ENCODE results near the gene TNFRSF21.
"Not testable (repeated sequence)": the region's sequence is repeated elsewhere in the genome, so short reads cannot be mapped to it uniquely, and the experiment has no call there.

The TNFRSF21 gene

DNA sequence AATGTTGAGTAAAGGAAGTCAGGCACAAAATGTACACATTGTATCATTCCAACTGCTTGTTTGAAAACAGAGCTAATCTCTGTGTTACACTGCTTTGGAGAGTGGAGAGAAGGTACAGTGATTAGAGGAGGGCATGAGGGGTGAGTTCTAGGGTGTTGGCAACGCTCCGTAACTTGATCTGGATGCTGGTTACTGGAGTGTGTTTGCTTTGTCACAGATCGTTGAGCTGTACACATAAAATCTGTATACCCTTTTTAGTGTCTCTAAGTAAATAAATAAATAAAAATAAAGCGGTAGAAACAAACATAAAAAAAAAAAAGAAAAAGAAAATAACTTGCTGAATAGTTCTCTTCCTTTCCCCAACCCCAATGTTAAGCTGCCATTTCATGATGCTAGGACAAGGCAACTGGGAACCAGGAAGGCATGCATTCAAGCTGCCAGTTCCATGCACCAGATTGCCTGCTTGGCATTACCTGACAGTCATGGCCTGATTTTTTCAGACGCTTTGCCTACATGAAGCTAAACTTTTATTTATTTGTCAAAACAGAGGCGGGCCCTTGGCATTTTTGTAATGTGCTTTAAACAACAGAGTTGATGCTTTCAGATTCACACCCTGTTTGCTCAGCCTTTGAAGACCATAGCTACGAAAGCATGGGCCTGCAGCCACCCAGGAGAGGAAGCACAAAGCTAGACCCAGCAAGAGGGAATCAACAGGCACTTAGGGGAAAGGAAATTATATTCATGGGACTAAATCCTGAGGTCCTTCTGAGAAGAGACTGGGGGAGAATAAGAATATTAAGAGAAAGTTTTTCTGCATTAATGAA lies 21.2 kb downstream of the TNFRSF21 start:
- DNase-seq (ENCODE audit: low spot score): no peak

DNA sequence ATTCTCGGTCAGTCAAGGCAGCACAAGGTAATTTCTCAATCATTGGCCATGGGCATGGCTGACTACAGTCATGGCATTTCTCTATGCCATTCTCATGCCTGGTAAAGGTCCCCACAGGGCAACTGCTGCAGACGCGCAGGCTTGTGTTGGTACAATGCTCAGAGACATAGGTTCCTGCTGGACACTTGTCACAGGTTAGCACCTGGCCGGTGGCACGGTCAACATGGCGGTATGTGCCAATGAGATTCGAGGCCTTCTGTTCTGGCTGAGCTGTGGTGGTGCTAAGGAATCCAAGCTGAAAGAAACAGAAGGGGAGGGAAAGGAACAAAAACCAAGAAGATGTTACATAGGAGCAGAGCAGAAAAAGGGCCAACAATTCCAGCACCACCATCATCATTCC lies 23.4 kb downstream of the TNFRSF21 start:
- no peak for DNase-seq (ENCODE audit: low spot score)

DNA sequence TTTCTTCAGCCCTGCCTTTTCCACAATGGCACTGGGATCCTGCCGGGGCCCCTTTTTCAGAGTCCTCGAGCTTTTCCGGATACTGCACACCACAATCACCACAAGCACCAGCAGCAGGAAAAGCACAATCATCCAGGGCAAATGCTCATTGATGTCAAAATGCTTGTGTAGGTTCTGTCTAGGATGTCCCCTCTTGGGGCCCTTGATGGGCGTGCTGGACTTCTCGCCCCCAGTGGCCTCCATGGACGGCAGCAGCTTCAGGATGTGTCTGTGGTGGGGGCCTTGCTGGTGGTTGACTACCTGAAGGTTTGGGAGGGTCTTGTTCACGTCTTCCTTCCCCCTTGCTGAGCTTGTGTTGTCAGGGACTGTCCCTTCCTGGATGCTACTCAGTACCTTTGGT lies 25.7 kb downstream of the TNFRSF21 start:
- no peak for DNase-seq (ENCODE audit: low spot score)

DNA sequence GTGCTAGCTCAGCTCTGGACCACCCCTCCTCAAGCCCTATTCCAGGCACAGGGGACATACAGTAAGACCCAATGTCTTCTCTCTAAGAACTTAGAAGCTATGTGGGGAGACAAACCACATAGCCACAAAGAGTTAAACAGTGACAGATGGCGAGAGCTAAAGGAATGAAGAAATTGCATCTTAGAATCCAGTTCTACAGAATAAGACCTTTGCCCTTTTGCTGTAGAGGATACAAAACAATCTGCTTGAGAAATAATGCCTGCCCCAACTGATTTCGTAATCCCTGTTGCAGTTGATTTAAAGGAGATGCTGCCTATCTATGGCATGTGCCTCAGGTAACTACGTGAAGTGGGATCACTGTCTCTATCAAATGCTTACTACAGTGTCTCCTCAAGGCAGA lies 31.2 kb downstream of the TNFRSF21 start:
- peak; percentile 23 for DNase-seq (ENCODE audit: low spot score)

DNA sequence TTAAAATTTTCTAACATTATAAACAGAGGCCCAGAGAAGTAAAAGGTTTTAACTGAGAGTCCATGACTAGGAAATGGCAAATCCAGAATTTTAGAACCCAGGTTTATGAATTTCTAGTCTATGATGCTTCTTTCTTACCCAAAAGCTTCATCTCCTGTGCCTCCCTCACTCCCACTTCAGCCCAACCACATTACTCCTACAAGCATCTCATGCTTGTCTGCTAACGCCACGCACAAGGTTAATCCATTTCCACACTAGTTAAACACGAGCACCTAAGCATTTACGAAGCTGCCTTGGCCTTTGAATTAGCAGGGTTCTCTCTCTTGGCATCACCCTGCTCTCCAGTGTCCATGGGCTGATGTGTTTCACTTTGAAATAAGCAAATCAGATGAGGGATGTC lies 32.0 kb downstream of the TNFRSF21 start:
- DNase-seq (ENCODE audit: low spot score): no peak

DNA sequence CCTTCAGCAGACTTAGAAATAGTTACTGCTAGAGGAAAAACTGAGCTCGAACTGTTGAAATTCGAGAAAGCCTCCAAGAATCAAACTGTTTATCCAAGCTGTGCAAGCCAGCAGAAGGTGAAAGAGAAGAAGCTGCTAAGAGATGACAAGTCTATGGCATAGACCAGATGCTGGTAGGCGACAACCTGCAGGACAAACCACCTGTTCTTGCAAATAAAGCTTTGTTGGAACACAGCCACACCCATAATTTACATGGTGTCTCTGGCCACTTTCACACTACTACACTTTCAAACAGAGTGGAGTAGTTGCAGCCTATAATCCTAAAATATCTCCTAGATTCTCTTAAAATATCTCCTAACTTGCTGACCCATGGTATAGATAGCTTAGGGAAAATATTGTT lies 33.3 kb downstream of the TNFRSF21 start:
- no peak for DNase-seq (ENCODE audit: low spot score)

DNA sequence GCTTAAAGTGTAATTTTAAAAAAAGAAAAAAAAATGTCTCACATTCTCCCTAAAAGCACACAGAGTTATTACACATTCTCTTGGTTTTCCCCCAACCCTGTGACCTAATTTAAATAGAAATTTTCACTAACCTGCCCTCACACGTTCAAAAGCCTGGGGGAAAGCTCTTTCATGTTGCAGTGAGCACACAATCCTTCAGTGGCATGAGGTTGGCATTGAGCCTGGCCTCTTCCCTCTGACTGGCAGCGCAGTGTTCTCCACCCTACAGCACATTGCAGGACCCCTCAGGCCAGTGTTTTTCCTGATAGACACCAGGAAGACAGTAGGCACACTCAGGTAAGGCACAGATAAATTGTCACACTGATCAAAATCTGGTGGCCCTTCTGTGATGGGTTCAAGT lies 34.1 kb downstream of the TNFRSF21 start:
- DNase-seq (ENCODE audit: low spot score): no peak

DNA sequence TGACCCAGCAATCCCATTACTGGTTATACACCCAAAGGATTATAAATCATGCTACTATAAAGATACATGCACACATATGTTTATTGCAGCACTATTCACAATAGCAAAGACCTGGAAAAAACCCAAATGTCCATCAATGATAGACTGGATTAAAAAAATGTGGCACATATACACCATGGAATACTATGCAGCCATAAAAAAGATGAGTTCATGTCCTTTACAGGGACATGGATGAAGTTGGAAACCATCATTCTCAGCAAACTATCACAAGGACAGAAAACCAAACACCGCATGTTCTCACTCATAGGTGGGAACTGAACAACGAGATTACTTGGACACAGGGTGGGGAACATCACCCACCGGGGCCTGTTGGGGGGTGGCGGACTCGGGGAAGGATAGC lies 34.6 kb downstream of the TNFRSF21 start:
- DNase-seq (ENCODE audit: low spot score): not testable (repeated sequence)

- DNase-seq (ENCODE audit: low spot score): no peak
These were observed 41.0 kb downstream of the TNFRSF21 start for GRCh38 chr6:47268572-47269187.

DNA sequence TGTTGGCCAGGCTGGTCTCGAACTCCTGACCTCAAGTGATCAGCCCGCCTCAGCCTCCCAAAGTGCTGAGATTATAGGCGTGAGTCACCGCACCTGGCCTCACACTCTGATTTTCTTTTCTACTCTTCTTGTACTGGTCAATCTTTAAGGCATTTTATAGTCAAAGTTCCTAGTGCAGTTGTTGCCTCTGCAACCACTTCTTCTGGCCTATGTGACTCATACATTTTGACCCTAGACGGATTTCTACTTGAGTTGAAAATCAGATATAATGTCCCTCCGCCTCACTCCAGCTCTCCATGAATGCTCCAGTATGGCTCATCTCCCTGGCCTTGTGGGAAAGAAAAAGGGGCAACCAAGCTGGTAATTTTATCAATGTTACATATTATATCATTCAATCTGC lies 42.4 kb downstream of the TNFRSF21 start:
- DNase-seq (ENCODE audit: low spot score): no peak

GRCh38 chr6:47265971-47266370 lies 43.7 kb downstream of the TNFRSF21 start:
- DNase-seq (ENCODE audit: low spot score): no peak

DNA sequence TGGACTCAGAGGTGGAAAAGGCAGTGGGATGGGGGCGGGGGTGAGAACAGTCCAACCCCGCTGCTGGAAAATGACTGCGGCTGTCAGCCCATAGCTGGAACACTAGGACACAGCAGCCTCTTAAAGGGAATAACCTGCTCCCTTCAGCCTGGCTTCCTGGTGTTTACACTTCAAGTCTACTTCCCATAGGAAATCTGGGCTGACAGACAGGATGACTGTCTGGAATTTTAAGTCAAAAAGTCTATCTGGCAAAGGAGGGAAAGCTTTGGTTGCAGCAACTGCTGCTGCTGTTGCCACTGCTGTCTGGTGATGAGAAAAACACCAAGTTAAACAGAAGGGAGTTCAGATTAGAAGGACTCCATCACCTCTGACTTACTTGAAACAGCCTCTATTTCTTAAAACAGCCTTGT lies 44.9 kb downstream of the TNFRSF21 start:
- no peak for DNase-seq (ENCODE audit: low spot score)

DNA sequence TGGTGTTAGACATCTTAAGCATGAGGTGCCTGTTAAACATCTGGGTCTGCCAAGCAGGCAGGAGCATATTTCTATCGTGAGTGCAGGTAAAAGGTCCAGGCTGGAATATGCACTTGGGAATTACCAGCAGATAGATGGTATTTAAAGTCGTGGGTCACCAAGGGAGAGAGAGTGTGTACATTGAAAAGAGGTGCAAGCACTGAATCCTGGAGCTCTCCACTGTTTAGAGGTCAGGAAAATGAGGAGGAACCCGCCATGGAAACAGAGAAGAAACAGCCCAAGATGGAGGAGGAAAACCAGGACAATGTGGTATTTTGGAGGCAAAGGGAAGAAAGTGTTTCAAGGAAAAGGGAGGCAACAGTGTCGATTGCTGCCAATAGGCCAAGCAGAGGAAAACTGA lies 46.4 kb downstream of the TNFRSF21 start:
- no peak for DNase-seq (ENCODE audit: low spot score)

DNA sequence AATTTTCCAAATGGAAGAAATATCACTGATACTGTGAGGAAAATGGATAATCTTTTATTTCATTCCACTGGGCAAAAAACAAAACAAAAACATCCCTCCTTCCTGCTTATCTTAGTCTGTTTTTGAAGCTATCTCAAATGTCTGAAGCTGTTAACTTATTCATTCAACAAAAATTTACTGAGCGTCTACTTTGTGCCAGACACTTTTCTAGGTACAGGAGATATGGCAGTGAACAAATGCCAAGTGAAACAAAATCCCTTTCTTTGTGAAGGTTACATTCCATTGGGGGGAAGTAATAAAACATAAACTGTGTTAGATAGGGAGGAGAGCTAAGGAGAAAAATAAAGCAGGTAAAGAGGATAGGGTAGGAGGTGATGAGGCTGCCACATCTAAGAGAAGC lies 47.5 kb downstream of the TNFRSF21 start:
- DNase-seq (ENCODE audit: low spot score): no peak

- DNase-seq (ENCODE audit: low spot score): no peak
These were observed 48.5 kb downstream of the TNFRSF21 start for GRCh38 chr6:47261191-47261590.

DNA sequence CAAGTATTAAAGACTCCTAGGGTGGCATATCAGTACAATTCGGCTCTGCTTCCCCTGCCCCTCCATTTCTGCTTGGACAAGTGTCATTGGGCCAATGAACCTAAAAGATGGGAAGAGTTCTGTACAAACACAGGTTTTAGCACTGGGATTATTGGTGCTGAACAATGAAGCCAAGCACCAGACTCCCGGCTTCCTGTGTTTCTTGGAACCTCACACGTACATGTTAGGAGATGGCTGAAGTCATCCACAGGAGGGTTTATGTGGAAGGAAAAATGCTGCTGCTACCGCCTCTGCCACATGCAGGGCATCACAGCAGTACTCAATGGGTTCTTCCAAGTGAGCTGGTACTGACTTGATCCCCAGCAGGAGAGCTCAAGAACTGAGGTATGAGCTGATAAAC lies 49.7 kb downstream of the TNFRSF21 start:
- no peak for DNase-seq (ENCODE audit: low spot score)

DNA sequence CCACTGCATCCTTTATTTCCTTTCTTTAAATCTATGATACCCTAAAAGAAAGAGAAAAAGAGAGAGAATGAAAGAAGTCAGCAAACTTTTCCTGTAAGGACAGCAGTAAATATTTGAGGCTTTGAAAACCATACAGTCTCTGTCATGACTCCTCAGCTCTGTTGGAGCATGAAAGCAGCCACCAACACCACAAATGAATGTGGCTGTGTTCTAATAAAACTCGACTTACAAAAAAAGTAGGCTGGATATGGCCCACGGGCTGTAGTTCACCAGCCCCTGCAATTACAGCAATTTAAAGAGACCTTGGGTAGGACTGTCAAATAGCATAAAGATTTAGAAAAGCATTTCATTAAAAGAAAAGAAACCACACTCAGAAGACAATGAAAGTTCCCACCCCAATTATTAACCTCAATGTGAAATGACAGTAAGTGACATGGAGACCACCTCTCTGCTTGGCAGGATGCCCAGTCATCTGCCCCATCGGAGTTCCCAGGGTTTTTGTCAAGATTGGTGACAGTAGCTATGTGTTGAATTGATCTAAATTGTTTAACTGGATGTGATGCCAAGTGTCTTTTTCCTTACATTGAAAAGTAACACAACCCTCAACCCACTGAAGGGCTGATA lies 50.9 kb downstream of the TNFRSF21 start:
- no peak for DNase-seq (ENCODE audit: low spot score)

DNA sequence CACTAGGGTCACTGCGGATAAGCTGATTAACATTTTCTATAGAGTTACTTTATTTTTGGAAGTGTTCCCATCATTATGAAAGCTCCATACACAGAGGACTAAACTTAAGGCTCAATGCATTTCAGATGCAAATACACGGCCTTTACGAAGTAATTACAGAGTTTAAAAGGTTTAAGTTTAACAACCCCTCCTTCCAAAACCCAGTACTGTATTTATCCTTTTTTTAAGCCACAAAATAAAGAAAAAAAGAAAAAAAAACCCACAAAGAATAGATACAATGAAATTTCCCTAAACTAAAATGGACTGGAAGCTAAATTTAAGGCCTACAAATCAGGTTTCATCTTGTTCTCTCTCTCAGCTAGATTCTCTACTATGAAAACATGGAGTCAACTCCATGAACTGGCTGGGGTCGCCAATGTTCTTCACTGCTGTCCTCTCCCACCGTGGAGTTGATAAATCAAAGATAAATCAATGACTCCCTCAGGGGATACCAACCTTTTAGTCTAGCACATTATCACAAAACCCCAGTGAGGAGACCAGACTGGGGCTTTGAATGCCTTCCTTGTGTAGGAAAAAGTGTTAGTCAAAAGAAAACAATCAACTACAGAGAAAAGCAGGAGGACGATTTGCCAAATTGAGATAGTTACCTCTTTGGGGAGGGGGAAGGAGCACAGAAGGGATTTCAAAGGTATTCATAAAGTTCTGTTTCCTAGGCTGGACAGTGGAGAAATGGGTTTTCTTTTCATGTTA lies 52.5 kb downstream of the TNFRSF21 start:
- no peak for DNase-seq (ENCODE audit: low spot score)

GRCh38 chr6:47256361-47256760 lies 53.3 kb downstream of the TNFRSF21 start:
- DNase-seq (ENCODE audit: low spot score): no peak

GRCh38 chr6:47254906-47255305 lies 54.8 kb downstream of the TNFRSF21 start:
- no peak for DNase-seq (ENCODE audit: low spot score)

DNA sequence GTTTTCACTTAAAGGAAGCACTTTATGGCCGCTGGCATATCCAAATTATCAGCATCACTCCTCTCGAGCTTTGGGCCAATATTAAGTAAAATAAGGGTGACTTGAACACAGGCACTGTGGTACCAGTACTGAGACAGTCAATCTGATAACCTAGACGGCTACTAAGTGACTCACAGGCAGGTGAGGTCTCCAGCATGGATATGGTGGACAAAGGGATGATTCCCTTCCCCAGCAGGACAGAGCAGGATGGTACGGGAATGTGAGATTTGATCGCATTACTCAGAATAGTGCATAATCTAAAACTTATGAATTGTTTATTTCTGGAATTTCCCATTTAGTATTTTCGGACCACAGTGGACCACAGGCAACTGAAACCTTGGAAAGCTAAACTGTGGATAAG lies 55.7 kb downstream of the TNFRSF21 start:
- no peak for DNase-seq (ENCODE audit: low spot score)

DNA sequence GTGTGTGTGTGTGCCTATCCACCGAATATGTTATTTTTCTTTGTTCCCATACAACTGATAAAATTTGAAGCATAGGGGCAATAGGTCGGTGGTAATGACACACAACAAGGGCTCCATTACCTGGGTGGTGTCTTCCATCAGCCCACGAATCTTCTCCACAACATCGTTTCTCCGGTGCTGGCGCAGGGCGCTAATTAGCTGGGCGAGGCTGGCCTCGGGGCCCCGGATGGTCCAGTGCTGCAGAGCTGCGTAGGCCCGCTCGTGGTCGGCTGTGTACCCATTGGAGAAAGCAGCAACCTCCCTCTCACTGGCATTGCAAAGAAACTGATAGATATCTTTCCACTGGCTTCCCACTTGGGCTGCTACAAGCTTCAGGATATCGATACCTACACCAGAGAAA lies 56.6 kb downstream of the TNFRSF21 start:
- DNase-seq (ENCODE audit: low spot score): no peak

DNA sequence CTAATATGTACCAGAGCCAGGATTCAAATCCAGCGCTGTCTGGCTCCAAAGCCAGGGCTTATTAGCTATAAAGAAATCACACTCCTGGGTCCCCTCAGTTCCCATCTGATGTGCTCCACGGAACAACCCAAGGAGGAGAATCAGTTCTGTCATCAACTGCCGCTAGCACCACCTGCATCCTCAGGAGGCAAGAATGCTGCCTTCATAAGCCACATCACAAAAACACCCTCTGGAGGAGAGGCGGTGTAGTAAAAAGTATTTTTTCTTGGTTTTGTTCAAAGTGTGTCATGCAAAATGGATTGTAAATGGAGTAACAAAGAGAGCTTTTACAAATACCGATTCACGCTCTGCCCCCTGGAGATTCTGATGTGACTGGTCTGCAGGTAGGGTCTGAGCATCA lies 57.1 kb downstream of the TNFRSF21 start:
- DNase-seq (ENCODE audit: low spot score): no peak
